Mesothelial cell of epicardium (in vitro differentiated cells): ENCODE measurements around the gene EPHA6. TPM values are rescaled to one million over a fixed set of nuclear protein-coding genes. Genes with fewer than 3 reads are reported as not detected.

Source experiments
- DNase-seq, 2 experiments: peaks; one replicate each; pipeline ENCODE4 v3.0.0; 2021; ENCODE audit warnings: low spot score in 2 of 2; ENCODE audit not compliant: unreplicated experiment in 2 of 2
- H3K27ac Mint-ChIP-seq: 2 replicates; pipeline ENCODE4 v1.8.0; 2021; ENCODE audit warnings: mixed read lengths
- H3K27me3 Mint-ChIP-seq: 2 replicates; pipeline ENCODE4 v1.8.0; 2021; ENCODE audit warnings: low read depth, mixed read lengths
- H3K36me3 Mint-ChIP-seq: 2 replicates; pipeline ENCODE4 v1.8.0; 2021; ENCODE audit warnings: mixed read lengths
- H3K4me1 Mint-ChIP-seq: 2 replicates; pipeline ENCODE4 v1.8.0; 2021; ENCODE audit warnings: mixed read lengths
- H3K4me3 Mint-ChIP-seq: 2 replicates; pipeline ENCODE4 v1.8.0; 2021; ENCODE audit warnings: mild to moderate bottlenecking, moderate library complexity, mixed read lengths
- H3K9me3 Mint-ChIP-seq: 2 replicates; pipeline ENCODE4 v1.8.0; 2021; ENCODE audit warnings: mixed read lengths
- CTCF ChIP-seq: fragments of 200-600 bp; sonication (generic); IDR thresholded peaks from one replicate; pipeline ENCODE4 v1.5.0; 2021; ENCODE audit warnings: antibody characterized with exemption; ENCODE audit not compliant: unreplicated experiment
- total RNA-seq: library from RNA; stranded (reverse); gene quantifications from 3 replicates; pipeline ENCODE4 v1.2.1, GENCODE V29; 2021

Gene EPHA6
- total RNA-seq, 1 donor from 2014 or later: 43.3 TPM

- Mint-ChIP-seq H3K36me3 (peaks cover 15% of the 10 kb centered on the region), H3K27ac (no peak overlapping the region), H3K9me3 (peaks cover 27% of the 10 kb centered on the region), H3K27me3 (no peaks in the 10 kb centered on the region), H3K4me1 (peaks cover 7% of the 10 kb centered on the region), H3K4me3 (no peak overlapping the region)
- TF ChIP-seq CTCF: no peak
- DNase-seq: no peak
Observed at GRCh38 chr3:97430601-97431000, 616.2 kb downstream of the EPHA6 start.

GRCh38 chr3:97432914-97433313, 618.5 kb downstream of the EPHA6 start:
- no peak for TF ChIP-seq CTCF
- H3K36me3 Mint-ChIP-seq: no peaks in the 10 kb centered on the region
- H3K27me3 Mint-ChIP-seq: no peaks in the 10 kb centered on the region
- no peak overlapping the region for H3K4me3 Mint-ChIP-seq
- H3K4me1 Mint-ChIP-seq: peaks cover 7% of the 10 kb centered on the region
- no peak overlapping the region for H3K27ac Mint-ChIP-seq
- no peak for DNase-seq
- H3K9me3 Mint-ChIP-seq: peaks cover 5% of the 10 kb centered on the region

GRCh38 chr3:97438131-97438530, 623.7 kb downstream of the EPHA6 start:
- no peak for DNase-seq
- H3K4me3 Mint-ChIP-seq: no peak overlapping the region
- no peaks in the 10 kb centered on the region for H3K36me3 Mint-ChIP-seq
- no peaks in the 10 kb centered on the region for H3K4me1 Mint-ChIP-seq
- H3K9me3 Mint-ChIP-seq: no peaks in the 10 kb centered on the region
- no peaks in the 10 kb centered on the region for H3K27me3 Mint-ChIP-seq
- H3K27ac Mint-ChIP-seq: no peak overlapping the region
- no peak for TF ChIP-seq CTCF

- Mint-ChIP-seq H3K4me1 (no peaks in the 10 kb centered on the region), H3K27ac (no peak overlapping the region), H3K9me3 (no peaks in the 10 kb centered on the region), H3K27me3 (no peaks in the 10 kb centered on the region), H3K4me3 (no peak overlapping the region), H3K36me3 (no peaks in the 10 kb centered on the region)
- TF ChIP-seq CTCF: no peak
- DNase-seq: no peak
Observed at GRCh38 chr3:97439373-97439772, 625.0 kb downstream of the EPHA6 start.

- H3K27me3 Mint-ChIP-seq: no peaks in the 10 kb centered on the region
- no peak for DNase-seq
- no peak for TF ChIP-seq CTCF
Observed at GRCh38 chr3:97464035-97464434, 649.6 kb downstream of the EPHA6 start.

GRCh38 chr3:97470481-97470880, 656.1 kb downstream of the EPHA6 start:
- H3K27ac Mint-ChIP-seq: no peak overlapping the region
- TF ChIP-seq CTCF: no peak
- DNase-seq: no peak
- H3K36me3 Mint-ChIP-seq: no peaks in the 10 kb centered on the region
- no peaks in the 10 kb centered on the region for H3K9me3 Mint-ChIP-seq
- H3K4me3 Mint-ChIP-seq: no peak overlapping the region
- H3K27me3 Mint-ChIP-seq: peaks cover 3% of the 10 kb centered on the region
- no peaks in the 10 kb centered on the region for H3K4me1 Mint-ChIP-seq

More at GRCh38 chr3:97464035-97464434, 649.6 kb downstream of the EPHA6 start:
- H3K9me3 Mint-ChIP-seq: no peaks in the 10 kb centered on the region
- no peak overlapping the region for H3K27ac Mint-ChIP-seq
- no peaks in the 10 kb centered on the region for H3K36me3 Mint-ChIP-seq
- no peak overlapping the region for H3K4me3 Mint-ChIP-seq
- peaks cover 15% of the 10 kb centered on the region for H3K4me1 Mint-ChIP-seq
